A549 (cell line): ENCODE measurements around the gene GPBP1L1. TPM values are rescaled to one million over a fixed set of nuclear protein-coding genes. Genes with fewer than 3 reads are reported as not detected.
A peak's percentile ranks its signal among the peaks of the same experiment; 100 is the strongest.

Experiments
- ATAC-seq, 2 experiments: fragments of 200-7000 bp in 1 of 2; fragments of >200 bp in 1 of 2; cut with Nextera tagmentation in 1 of 2; cut with Tn5 transposase in 1 of 2; 3 replicates each; pipeline versions ENCODE4 v1.8.0 to v1.9.1; 2018 to 2020; ENCODE audit warnings: mild to moderate bottlenecking in 1 of 2, moderate library complexity in 1 of 2
- CTCF ChIA-PET: fragments of 300-600 bp; sonication (Branson Sonifier 250); formaldehyde crosslinking; extraction: SDS; loops from one replicate; lab custom pipeline; 2021; ENCODE audit warnings: antibody characterized with exemption, inconsistent platforms; lab: Yijun Ruan, JAX
- POLR2A ChIA-PET: fragments of 350-600 bp; formaldehyde crosslinking; extraction: SDS; loops from one replicate; lab custom pipeline; 2021; ENCODE audit warnings: antibody characterized with exemption, inconsistent platforms; lab: Yijun Ruan, JAX
- DNase-seq, 2 experiments: peaks; one replicate each; pipeline versions ENCODE4 v3.0.0 to v3.0.0-alpha.2; 2011 to 2016; ENCODE audit warnings: low read depth in 1 of 2, low spot score in 1 of 2
- FAIRE-seq: peaks from 2 replicates; lab custom pipeline; 2011; peaks lifted over from hg19 to GRCh38; lab: Jason Lieb, UNC
- H3K27ac ChIP-seq, 2 experiments: fragments of >200 bp; sonication (Bioruptor Twin); formaldehyde crosslinking; 3 replicates each; pipeline ENCODE4 v1.5.1; 2016 to 2017
- H3K4me1 ChIP-seq: fragments of >200 bp; sonication (Bioruptor Twin); formaldehyde crosslinking; 3 replicates; pipeline ENCODE4 v1.6.1; 2016
- H3K4me2 ChIP-seq: fragments of >200 bp; sonication (Bioruptor Twin); formaldehyde crosslinking; 3 replicates; pipeline ENCODE4 v1.6.1; 2016
- H3K4me3 ChIP-seq: fragments of >200 bp; sonication (Bioruptor Twin); formaldehyde crosslinking; 3 replicates; pipeline ENCODE4 v1.5.1; 2016
- H3K9me3 ChIP-seq: fragments of >200 bp; sonication (Bioruptor Twin); formaldehyde crosslinking; 3 replicates; pipeline ENCODE4 v1.6.1; 2016
- BHLHE40 ChIP-seq: IDR thresholded peaks from 2 replicates; pipeline ENCODE4 v1.6.1; 2012; ENCODE audit warnings: low read depth, low read length, inconsistent platforms
- CBX8 ChIP-seq: fragments of 200-600 bp; sonication (generic); IDR thresholded peaks from 2 replicates; pipeline ENCODE4 v1.6.1; 2016
- FOSB ChIP-seq: fragments of 250-450 bp; sonication (Bioruptor Pico); IDR thresholded peaks from 2 replicates; pipeline ENCODE4 v1.5.0; 2020; ENCODE audit warnings: mild to moderate bottlenecking, moderate library complexity
- HOXB5 ChIP-seq: fragments of 250-450 bp; sonication (Bioruptor Pico); IDR thresholded peaks from 2 replicates; pipeline ENCODE4 v1.5.0; 2020; ENCODE audit warnings: mild to moderate bottlenecking, moderate library complexity
- JUNB ChIP-seq: fragments of >200 bp; sonication (Bioruptor Twin); formaldehyde crosslinking; IDR thresholded peaks from 2 replicates; pipeline ENCODE4 v1.6.1; 2016
- KDM5A ChIP-seq: fragments of 200-600 bp; sonication (generic); IDR thresholded peaks from 2 replicates; pipeline ENCODE4 v1.6.1; 2016; ENCODE audit warnings: antibody characterized with exemption, mild to moderate bottlenecking
- MAFK ChIP-seq: fragments of 450-650 bp; IDR thresholded peaks from 2 replicates; pipeline ENCODE4 v1.6.1; 2014; ENCODE audit not compliant: partially characterized antibody
- MAZ ChIP-seq: fragments of 150-350 bp; IDR thresholded peaks from 2 replicates; pipeline ENCODE4 v1.6.1; 2014; ENCODE audit warnings: antibody characterized with exemption, low read depth, low read length, borderline replicate concordance
- MYC ChIP-seq: IDR thresholded peaks from 2 replicates; pipeline ENCODE4 v1.6.1; 2012; ENCODE audit warnings: mild to moderate bottlenecking, inconsistent platforms, low read length, improper control_type of control experiment, borderline replicate concordance
- NPAS2 ChIP-seq: fragments of 250-450 bp; sonication (Bioruptor Pico); IDR thresholded peaks from 2 replicates; pipeline ENCODE4 v1.8.0; 2022; ENCODE audit warnings: mild to moderate bottlenecking, moderate library complexity, borderline replicate concordance
- PHF8 ChIP-seq: fragments of 200-600 bp; sonication (generic); IDR thresholded peaks from 2 replicates; pipeline ENCODE4 v1.6.1; 2016; ENCODE audit warnings: low read depth, mild to moderate bottlenecking, antibody characterized with exemption, moderate library complexity, borderline replicate concordance
- RAD21 ChIP-seq, 2 experiments: fragments of >200 bp in 1 of 2; sonication (Bioruptor Twin) in 1 of 2; formaldehyde crosslinking in 1 of 2; IDR thresholded peaks in 1 of 2; conservative IDR thresholded peaks in 1 of 2; 2 replicates in 1 of 2; 3 replicates in 1 of 2; pipeline ENCODE4 v1.6.1; 2012 to 2018; ENCODE audit warnings: inconsistent platforms in 1 of 2
- RCOR1 ChIP-seq: fragments of 150-350 bp; IDR thresholded peaks from 2 replicates; pipeline ENCODE4 v1.6.1; 2014; ENCODE audit warnings: antibody characterized with exemption, low read length, low read depth
- RNF2 ChIP-seq: fragments of 200-600 bp; sonication (generic); IDR thresholded peaks from 2 replicates; pipeline ENCODE4 v1.6.1; 2016; ENCODE audit warnings: low read depth, mild to moderate bottlenecking, antibody characterized with exemption, moderate library complexity, borderline replicate concordance
- SMC3 ChIP-seq: fragments of >200 bp; sonication (Bioruptor Twin); formaldehyde crosslinking; IDR thresholded peaks from 3 replicates; pipeline ENCODE4 v1.6.1; 2018; ENCODE audit warnings: inconsistent platforms
- TFCP2L1 ChIP-seq: fragments of 250-450 bp; sonication (Bioruptor Pico); IDR thresholded peaks from 2 replicates; pipeline ENCODE4 v1.5.0; 2021; ENCODE audit warnings: mild to moderate bottlenecking
- TP53 ChIP-seq: fragments of 250-450 bp; sonication (Bioruptor Pico); IDR thresholded peaks from 2 replicates; pipeline ENCODE4 v1.5.0; 2021; ENCODE audit warnings: mild to moderate bottlenecking, moderate library complexity
- ZSCAN20 ChIP-seq: fragments of 250-450 bp; sonication (Bioruptor Pico); IDR thresholded peaks from 2 replicates; pipeline ENCODE4 v1.8.0; 2022; ENCODE audit warnings: mild to moderate bottlenecking, moderate library complexity
- WGBS: methylation state at CpG from one replicate; pipeline ENCODE4 v1.1.6; 2017; ENCODE audit errors: missing lambda C conversion rate; 5-methylcytosine and 5-hydroxymethylcytosine counted together
- polyA plus RNA-seq, 4 experiments: library from polyadenylated mRNA; depleted of rRNA in 3 of 4; stranded (reverse); fragments of >200 nt; fragmentation: RNase III in 1 of 4; extraction: RNeasy Plus Mini Kit Qiagen cat#74134 plus additional on column Dnase treatment in 1 of 4; gene quantifications; 2 replicates in 3 of 4; 3 replicates in 1 of 4; pipeline ENCODE4 v1.2.3, GENCODE V29; 2011 to 2017
- TF ChIP-seq, protein P1 (sequence below): IDR thresholded peaks from 2 replicates; pipeline ENCODE4 v1.6.1; 2012
- TF ChIP-seq, protein P2 (sequence below): fragments of >200 bp; sonication (Bioruptor Twin); formaldehyde crosslinking; IDR thresholded peaks from 3 replicates; pipeline ENCODE4 v1.5.1; 2016

Gene GPBP1L1
- polyA plus RNA-seq, 2 of the 4 experiments (the other 2 are of a cell fraction) = 50.9 to 74.0 TPM

DNA sequence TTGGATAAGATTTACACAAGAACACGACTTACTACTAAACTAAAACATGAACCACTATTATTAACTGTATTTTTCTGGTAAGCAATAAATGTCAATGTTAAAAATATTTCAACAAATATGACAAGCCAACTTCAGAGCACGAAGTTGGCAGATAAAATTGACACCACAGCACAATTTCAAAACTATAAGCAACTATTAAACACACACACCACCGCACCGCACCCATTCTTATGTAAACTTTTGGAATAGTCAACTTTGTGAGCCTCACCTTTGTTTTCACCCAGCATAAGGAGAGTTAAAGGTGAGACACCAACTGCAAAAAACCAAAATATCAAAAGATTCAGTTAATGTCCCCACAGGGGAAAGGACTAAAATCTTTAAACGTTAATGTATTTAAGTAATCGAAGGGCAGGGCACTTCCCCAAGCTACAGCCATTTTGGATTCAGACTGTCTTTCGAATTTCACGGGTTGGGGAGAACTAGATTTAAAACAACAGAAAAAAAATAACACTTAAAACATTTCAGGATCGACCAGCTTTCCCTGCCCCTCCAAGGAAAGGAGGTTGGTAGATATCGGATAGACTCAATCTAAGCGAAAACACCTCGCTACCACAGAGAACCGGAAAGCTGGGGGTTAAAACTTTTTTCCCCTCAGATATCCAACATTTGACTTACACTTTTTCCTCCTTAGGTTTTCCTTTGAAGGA, 872 bp downstream of the GPBP1L1 start:
- under 1% methylated on average over 13 of the region's 13 CpGs for WGBS
- POLR2A ChIA-PET = interaction anchor here (0.6 to 2.2 kb wide), 8 partner anchors 7 to 199 kb away, joined by 3 to 9 read pairs (median 4); partner anchors contain the start of gene PRDX1
- Histone ChIP-seq H3K4me1 (peaks cover 41% of the 10 kb centered on the region; the same call in 2 of the 3 replicates), H3K4me2 (peak overlapping the region; percentile 81), H3K27ac (peak overlapping the region; percentile 97 to 98)
- no peak for TF ChIP-seq MAZ
- no peak for TF ChIP-seq RNF2
- TF ChIP-seq MAFK = peak; percentile 12
- no peak for TF ChIP-seq NPAS2 (CRISPR knock-in tag)
- 0 out of 2 replicates have a peak, but pooled peaks have one; percentile 3 for TF ChIP-seq KDM5A
- no peak for TF ChIP-seq HOXB5 (CRISPR knock-in tag)
- TF ChIP-seq, all 56 proteins: peak for 2
- FAIRE-seq (no peak), DNase-seq (peak; percentile 6 to 15), ATAC-seq (no peak)
- H3K9me3 ChIP-seq = no peaks in the 10 kb centered on the region
- CTCF ChIA-PET = no interaction called here
- peak overlapping the region; percentile 83 for H3K4me3 ChIP-seq

DNA sequence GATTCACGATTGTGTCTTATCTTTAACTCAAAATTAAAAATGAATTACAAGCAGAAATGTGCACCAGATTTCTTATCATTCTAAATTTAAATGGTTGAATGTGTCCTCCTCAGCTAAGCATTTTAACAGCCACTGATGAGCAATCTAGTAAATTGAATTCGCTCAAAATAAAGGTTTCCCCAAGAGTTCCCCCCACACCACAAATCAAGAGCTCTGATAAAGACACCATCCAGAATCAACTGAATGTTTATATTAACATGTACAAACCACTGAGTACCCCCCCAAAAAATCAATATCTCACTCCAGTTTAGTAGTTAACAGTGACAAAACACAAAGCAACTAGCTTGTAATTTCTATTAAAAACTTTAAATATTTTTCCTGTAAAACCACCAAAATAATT, 1.9 kb downstream of the GPBP1L1 start:
- Histone ChIP-seq H3K27ac (no peak overlapping the region), H3K9me3 (no peaks in the 10 kb centered on the region), H3K4me2 (peak overlapping the region; percentile 81), H3K4me1 (peaks cover 48% of the 10 kb centered on the region), H3K4me3 (no peak overlapping the region)
- no peak for ATAC-seq
- ChIA-PET POLR2A (no interaction called here), CTCF (no interaction called here)
- WGBS = 69% methylated on average over 2 of the region's 2 CpGs
- TF ChIP-seq MAFK (no peak), RCOR1 (no peak), SMC3 (no peak), HOXB5 (CRISPR knock-in tag) (no peak), MAZ (no peak), TP53 (CRISPR knock-in tag) (no peak), CBX8 (no peak), TFCP2L1 (CRISPR knock-in tag) (no peak), BHLHE40 (no peak), RAD21 (conservative IDR thresholded peaks at IDR 0.05 in 1 of 2, IDR thresholded peaks at IDR 0.05 in 1 of 2) (no peak), ZSCAN20 (CRISPR knock-in tag) (no peak), JUNB (no peak), MYC (no peak), RNF2 (no peak), FOSB (CRISPR knock-in tag) (no peak)
- TF ChIP-seq, protein P1, sequence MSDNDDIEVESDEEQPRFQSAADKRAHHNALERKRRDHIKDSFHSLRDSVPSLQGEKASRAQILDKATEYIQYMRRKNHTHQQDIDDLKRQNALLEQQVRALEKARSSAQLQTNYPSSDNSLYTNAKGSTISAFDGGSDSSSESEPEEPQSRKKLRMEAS = no peak
- TF ChIP-seq, protein P2, sequence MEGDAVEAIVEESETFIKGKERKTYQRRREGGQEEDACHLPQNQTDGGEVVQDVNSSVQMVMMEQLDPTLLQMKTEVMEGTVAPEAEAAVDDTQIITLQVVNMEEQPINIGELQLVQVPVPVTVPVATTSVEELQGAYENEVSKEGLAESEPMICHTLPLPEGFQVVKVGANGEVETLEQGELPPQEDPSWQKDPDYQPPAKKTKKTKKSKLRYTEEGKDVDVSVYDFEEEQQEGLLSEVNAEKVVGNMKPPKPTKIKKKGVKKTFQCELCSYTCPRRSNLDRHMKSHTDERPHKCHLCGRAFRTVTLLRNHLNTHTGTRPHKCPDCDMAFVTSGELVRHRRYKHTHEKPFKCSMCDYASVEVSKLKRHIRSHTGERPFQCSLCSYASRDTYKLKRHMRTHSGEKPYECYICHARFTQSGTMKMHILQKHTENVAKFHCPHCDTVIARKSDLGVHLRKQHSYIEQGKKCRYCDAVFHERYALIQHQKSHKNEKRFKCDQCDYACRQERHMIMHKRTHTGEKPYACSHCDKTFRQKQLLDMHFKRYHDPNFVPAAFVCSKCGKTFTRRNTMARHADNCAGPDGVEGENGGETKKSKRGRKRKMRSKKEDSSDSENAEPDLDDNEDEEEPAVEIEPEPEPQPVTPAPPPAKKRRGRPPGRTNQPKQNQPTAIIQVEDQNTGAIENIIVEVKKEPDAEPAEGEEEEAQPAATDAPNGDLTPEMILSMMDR = no peak
- no peak for DNase-seq
- no peak for FAIRE-seq

DNA sequence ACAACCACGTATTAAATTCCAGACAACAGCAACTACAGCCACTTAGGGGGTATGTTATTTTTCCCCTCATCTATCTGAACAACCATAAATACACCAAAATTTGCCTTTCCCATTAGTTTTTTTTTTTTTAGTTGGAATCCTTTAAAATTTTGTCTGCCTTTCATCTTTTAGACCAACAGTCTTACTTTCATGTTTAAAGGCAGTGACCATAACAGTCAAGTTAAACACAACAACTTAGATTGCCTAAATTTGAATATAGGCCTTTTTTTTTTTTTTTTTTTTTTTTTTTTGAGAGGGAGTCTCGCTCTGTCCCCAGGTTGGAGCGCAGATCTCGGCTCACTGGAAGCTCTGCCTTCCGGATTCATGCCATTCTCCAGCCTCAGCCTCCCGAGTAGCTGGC, 3.4 kb downstream of the GPBP1L1 start:
- no peak for DNase-seq
- 90% methylated on average over 5 of the region's 6 CpGs for WGBS
- ChIA-PET CTCF (no interaction called here), POLR2A (no interaction called here)
- Histone ChIP-seq H3K9me3 (no peaks in the 10 kb centered on the region), H3K27ac (no peak overlapping the region), H3K4me1 (peaks cover 51% of the 10 kb centered on the region), H3K4me2 (no peak overlapping the region), H3K4me3 (no peak overlapping the region)
- FAIRE-seq = no peak
- no peak for TF ChIP-seq PHF8
- ATAC-seq = no peak
